HepG2 (cell line): ENCODE measurements around the gene GMEB1. TPM values are rescaled to one million over a fixed set of nuclear protein-coding genes. Genes with fewer than 3 reads are reported as not detected.

Experiments
- ATF7 ChIP-seq, 2 experiments: fragments of 450-650 bp in 1 of 2; sonication (generic) in 1 of 2; formaldehyde crosslinking in 1 of 2; IDR thresholded peaks; 2 replicates each; pipeline versions ENCODE4 v1.4.0 to v1.6.1; 2016 to 2020; ENCODE audit warnings: antibody characterized with exemption in 1 of 2, mild to moderate bottlenecking in 1 of 2, missing genetic modification reagents in 1 of 2
- BORCS8-MEF2B ChIP-seq: sonication (generic); formaldehyde crosslinking; IDR thresholded peaks from 2 replicates; pipeline ENCODE4 v1.8.0; 2022; ENCODE audit warnings: mild to moderate bottlenecking, missing genetic modification reagents
- ELF4 ChIP-seq: sonication (generic); formaldehyde crosslinking; IDR thresholded peaks from 2 replicates; pipeline ENCODE4 v1.5.0; 2020; ENCODE audit warnings: missing genetic modification reagents, mild to moderate bottlenecking, moderate library complexity, borderline replicate concordance
- GTF2F1 ChIP-seq: fragments of 150-350 bp; IDR thresholded peaks from 2 replicates; pipeline ENCODE4 v1.6.1; 2014; ENCODE audit warnings: low read length
- MBNL3 ChIP-seq: fragments of 250-450 bp; sonication (Bioruptor Pico); conservative IDR thresholded peaks from 2 replicates; pipeline ENCODE4 v1.8.0; 2022; ENCODE audit warnings: mild to moderate bottlenecking, inconsistent platforms
- SNAI1 ChIP-seq: sonication (generic); formaldehyde crosslinking; IDR thresholded peaks from 2 replicates; pipeline ENCODE4 v1.5.0; 2020; ENCODE audit warnings: mild to moderate bottlenecking, missing genetic modification reagents, borderline replicate concordance
- TRIM24 ChIP-seq: sonication (generic); formaldehyde crosslinking; IDR thresholded peaks from 2 replicates; pipeline ENCODE4 v1.8.0; 2022; ENCODE audit warnings: mild to moderate bottlenecking, missing genetic modification reagents
- ZMYM2 ChIP-seq: sonication (generic); formaldehyde crosslinking; IDR thresholded peaks from 2 replicates; pipeline ENCODE4 v1.8.0; 2022; ENCODE audit warnings: mild to moderate bottlenecking, missing genetic modification reagents
- ZNF709 ChIP-seq: sonication (generic); formaldehyde crosslinking; IDR thresholded peaks from 2 replicates; pipeline ENCODE4 v1.5.0; 2020; ENCODE audit warnings: mild to moderate bottlenecking, missing genetic modification reagents
- ZNF775 ChIP-seq: sonication (generic); formaldehyde crosslinking; IDR thresholded peaks from 2 replicates; pipeline ENCODE4 v1.4.0; 2020; ENCODE audit warnings: missing genetic modification reagents, mild to moderate bottlenecking, moderate library complexity, borderline replicate concordance
- ZNF839 ChIP-seq: sonication (generic); formaldehyde crosslinking; IDR thresholded peaks from 2 replicates; pipeline ENCODE4 v1.4.0; 2020; ENCODE audit warnings: missing genetic modification reagents, mild to moderate bottlenecking, borderline replicate concordance
- polyA plus RNA-seq, 8 experiments: library from polyadenylated mRNA; depleted of rRNA in 3 of 8; stranded (reverse) in 7 of 8; unstranded in 1 of 8; fragments of >200 nt; fragmentation: Illumina TruSeq in 4 of 8; extraction: Trizol in 4 of 8; gene quantifications; 2 replicates each; pipeline versions ENCODE4 v1.2.1 to v1.2.3, GENCODE V29; 2011 to 2016; ENCODE audit warnings: low read depth in 4 of 8, missing spikeins in 1 of 8, mixed read lengths in 1 of 8; ENCODE audit not compliant: insufficient read depth in 1 of 8
- total RNA-seq, 5 experiments: library from RNA; depleted of rRNA; stranded (reverse); fragments of >200 nt; fragmentation: Illumina TruSeq; extraction: Trizol; gene quantifications; 2 replicates each; pipeline ENCODE4 v1.2.3, GENCODE V29; 2016; ENCODE audit warnings: low read depth in 1 of 5
- TF ChIP-seq, protein P1 (sequence below): sonication (generic); formaldehyde crosslinking; IDR thresholded peaks from 2 replicates; pipeline ENCODE4 v1.4.0; 2020; ENCODE audit warnings: missing genetic modification reagents
- TF ChIP-seq, protein P2 (sequence below): sonication (generic); formaldehyde crosslinking; IDR thresholded peaks from 2 replicates; pipeline ENCODE4 v1.4.0; 2020; ENCODE audit warnings: mild to moderate bottlenecking, missing genetic modification reagents, borderline replicate concordance
- TF ChIP-seq, protein P3 (sequence below): sonication (generic); formaldehyde crosslinking; conservative IDR thresholded peaks from 2 replicates; pipeline ENCODE4 v1.4.0; 2020; ENCODE audit warnings: missing genetic modification reagents
- TF ChIP-seq, protein P4 (sequence below): sonication (generic); formaldehyde crosslinking; IDR thresholded peaks from 2 replicates; pipeline ENCODE4 v1.5.0; 2020; ENCODE audit warnings: missing genetic modification reagents
- TF ChIP-seq, protein P5 (sequence below): sonication (generic); formaldehyde crosslinking; conservative IDR thresholded peaks from 2 replicates; pipeline ENCODE4 v1.5.0; 2020; ENCODE audit warnings: missing genetic modification reagents
- TF ChIP-seq, protein P6 (sequence below): sonication (generic); formaldehyde crosslinking; IDR thresholded peaks from 2 replicates; pipeline ENCODE4; 2020; ENCODE audit warnings: missing genetic modification reagents, mild to moderate bottlenecking, borderline replicate concordance

The GMEB1 gene
- total and polyA plus RNA-seq, 2 of the 13 experiments (the other 11 are each of a cell fraction or from before 2014, with no cell fraction given): 3.0 to 6.0 TPM

DNA sequence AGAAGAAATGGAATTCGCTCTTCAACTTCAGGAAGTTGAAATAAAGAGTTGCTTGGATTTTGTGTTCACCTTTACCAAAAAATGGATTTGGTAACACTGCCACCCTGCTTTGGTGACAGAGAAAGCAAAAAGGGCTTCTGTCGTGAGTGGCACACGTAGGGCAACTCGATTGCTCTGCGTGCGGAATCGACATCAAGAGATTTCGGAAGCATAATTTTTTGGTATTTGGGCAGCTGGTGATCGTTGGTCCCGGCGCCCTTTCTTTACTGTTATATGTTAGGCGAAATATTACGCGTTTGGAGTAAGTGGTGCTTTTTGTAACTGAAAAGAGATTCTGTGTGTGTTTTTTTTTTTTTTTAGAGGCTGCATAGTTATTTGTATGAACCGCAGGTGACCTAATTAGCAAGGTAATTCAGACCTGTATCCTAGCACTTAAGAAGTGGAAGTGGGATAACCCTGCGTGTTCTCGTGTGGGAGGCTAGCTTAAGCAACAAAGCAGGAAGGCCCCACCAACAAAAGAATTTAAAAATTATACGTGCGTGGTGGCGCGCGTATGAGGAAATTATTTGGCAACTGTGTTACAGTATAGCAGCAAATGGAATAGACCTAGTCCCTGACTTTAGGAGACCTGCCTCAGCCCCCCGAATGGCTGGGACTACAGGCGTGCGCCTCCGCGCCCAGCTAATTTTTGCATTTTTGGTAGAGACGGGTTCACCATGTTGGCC, 19.9 kb upstream of the GMEB1 start, which contains the start of gene RNU11 (continued):
- TF ChIP-seq, protein P1, sequence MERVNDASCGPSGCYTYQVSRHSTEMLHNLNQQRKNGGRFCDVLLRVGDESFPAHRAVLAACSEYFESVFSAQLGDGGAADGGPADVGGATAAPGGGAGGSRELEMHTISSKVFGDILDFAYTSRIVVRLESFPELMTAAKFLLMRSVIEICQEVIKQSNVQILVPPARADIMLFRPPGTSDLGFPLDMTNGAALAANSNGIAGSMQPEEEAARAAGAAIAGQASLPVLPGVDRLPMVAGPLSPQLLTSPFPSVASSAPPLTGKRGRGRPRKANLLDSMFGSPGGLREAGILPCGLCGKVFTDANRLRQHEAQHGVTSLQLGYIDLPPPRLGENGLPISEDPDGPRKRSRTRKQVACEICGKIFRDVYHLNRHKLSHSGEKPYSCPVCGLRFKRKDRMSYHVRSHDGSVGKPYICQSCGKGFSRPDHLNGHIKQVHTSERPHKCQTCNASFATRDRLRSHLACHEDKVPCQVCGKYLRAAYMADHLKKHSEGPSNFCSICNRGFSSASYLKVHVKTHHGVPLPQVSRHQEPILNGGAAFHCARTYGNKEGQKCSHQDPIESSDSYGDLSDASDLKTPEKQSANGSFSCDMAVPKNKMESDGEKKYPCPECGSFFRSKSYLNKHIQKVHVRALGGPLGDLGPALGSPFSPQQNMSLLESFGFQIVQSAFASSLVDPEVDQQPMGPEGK: peak; percentile 63
- TF ChIP-seq, protein P2, sequence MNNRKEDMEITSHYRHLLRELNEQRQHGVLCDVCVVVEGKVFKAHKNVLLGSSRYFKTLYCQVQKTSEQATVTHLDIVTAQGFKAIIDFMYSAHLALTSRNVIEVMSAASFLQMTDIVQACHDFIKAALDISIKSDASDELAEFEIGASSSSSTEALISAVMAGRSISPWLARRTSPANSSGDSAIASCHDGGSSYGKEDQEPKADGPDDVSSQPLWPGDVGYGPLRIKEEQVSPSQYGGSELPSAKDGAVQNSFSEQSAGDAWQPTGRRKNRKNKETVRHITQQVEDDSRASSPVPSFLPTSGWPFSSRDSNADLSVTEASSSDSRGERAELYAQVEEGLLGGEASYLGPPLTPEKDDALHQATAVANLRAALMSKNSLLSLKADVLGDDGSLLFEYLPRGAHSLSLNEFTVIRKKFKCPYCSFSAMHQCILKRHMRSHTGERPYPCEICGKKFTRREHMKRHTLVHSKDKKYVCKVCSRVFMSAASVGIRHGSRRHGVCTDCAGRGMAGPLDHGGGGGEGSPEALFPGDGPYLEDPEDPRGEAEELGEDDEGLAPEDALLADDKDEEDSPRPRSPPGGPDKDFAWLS (CRISPR knock-in tag): no peak
- no peak for TF ChIP-seq ZNF839
- TF ChIP-seq GTF2F1: peak; percentile 100
- TF ChIP-seq ELF4 (CRISPR knock-in tag): peak; percentile 84; the same call in 1 of the 2 replicates
- TF ChIP-seq, protein P3, sequence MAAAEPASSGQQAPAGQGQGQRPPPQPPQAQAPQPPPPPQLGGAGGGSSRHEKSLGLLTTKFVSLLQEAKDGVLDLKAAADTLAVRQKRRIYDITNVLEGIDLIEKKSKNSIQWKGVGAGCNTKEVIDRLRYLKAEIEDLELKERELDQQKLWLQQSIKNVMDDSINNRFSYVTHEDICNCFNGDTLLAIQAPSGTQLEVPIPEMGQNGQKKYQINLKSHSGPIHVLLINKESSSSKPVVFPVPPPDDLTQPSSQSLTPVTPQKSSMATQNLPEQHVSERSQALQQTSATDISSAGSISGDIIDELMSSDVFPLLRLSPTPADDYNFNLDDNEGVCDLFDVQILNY: peak; percentile 41; the same call in 1 of the 2 replicates
- TF ChIP-seq, protein P4, sequence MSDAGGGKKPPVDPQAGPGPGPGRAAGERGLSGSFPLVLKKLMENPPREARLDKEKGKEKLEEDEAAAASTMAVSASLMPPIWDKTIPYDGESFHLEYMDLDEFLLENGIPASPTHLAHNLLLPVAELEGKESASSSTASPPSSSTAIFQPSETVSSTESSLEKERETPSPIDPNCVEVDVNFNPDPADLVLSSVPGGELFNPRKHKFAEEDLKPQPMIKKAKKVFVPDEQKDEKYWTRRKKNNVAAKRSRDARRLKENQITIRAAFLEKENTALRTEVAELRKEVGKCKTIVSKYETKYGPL (CRISPR knock-in tag): peak; percentile 73
- TF ChIP-seq SNAI1: no peak
- TF ChIP-seq ZNF709 (CRISPR knock-in tag): peak; percentile 79; the same call in 1 of the 2 replicates
- TF ChIP-seq MBNL3: 0 out of 2 replicates have a peak, but pooled peaks have one; percentile 84
- TF ChIP-seq ZNF775 (CRISPR knock-in tag): peak; percentile 76; the same call in 1 of the 2 replicates
- peak; percentile 64; the same call in 1 of the 2 replicates for TF ChIP-seq BORCS8-MEF2B
- TF ChIP-seq, protein P5, sequence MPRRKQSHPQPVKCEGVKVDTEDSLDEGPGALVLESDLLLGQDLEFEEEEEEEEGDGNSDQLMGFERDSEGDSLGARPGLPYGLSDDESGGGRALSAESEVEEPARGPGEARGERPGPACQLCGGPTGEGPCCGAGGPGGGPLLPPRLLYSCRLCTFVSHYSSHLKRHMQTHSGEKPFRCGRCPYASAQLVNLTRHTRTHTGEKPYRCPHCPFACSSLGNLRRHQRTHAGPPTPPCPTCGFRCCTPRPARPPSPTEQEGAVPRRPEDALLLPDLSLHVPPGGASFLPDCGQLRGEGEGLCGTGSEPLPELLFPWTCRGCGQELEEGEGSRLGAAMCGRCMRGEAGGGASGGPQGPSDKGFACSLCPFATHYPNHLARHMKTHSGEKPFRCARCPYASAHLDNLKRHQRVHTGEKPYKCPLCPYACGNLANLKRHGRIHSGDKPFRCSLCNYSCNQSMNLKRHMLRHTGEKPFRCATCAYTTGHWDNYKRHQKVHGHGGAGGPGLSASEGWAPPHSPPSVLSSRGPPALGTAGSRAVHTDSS (CRISPR knock-in tag): peak; percentile 97; the same call in 1 of the 2 replicates
- TF ChIP-seq, protein P6, sequence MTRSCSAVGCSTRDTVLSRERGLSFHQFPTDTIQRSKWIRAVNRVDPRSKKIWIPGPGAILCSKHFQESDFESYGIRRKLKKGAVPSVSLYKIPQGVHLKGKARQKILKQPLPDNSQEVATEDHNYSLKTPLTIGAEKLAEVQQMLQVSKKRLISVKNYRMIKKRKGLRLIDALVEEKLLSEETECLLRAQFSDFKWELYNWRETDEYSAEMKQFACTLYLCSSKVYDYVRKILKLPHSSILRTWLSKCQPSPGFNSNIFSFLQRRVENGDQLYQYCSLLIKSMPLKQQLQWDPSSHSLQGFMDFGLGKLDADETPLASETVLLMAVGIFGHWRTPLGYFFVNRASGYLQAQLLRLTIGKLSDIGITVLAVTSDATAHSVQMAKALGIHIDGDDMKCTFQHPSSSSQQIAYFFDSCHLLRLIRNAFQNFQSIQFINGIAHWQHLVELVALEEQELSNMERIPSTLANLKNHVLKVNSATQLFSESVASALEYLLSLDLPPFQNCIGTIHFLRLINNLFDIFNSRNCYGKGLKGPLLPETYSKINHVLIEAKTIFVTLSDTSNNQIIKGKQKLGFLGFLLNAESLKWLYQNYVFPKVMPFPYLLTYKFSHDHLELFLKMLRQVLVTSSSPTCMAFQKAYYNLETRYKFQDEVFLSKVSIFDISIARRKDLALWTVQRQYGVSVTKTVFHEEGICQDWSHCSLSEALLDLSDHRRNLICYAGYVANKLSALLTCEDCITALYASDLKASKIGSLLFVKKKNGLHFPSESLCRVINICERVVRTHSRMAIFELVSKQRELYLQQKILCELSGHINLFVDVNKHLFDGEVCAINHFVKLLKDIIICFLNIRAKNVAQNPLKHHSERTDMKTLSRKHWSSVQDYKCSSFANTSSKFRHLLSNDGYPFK: peak; percentile 15
- no peak for TF ChIP-seq TRIM24
- no peak for TF ChIP-seq ZMYM2 (CRISPR knock-in tag)
- TF ChIP-seq ATF7 (IDR thresholded peaks at IDR 0.05): peak; percentile 46
- TF ChIP-seq ATF7 (CRISPR knock-in tag; IDR thresholded peaks at IDR 0.05): peak; percentile 24; the same call in 1 of the 2 replicates
